ENCODE data around the gene SEMA4G. TPM values are rescaled to one million over a fixed set of nuclear protein-coding genes. Genes with fewer than 3 reads are reported as not detected.

Gene SEMA4G
- total and polyA plus RNA-seq, 2 of the 13 experiments (the other 11 are each of a cell fraction or from before 2014, with no cell fraction given), result 46.2 to 207 TPM

GRCh38 chr10:100998991-100999741 is 29.9 kb downstream of the SEMA4G start (continued):
- TF ChIP-seq ARID2 (CRISPR knock-in tag; IDR thresholded peaks at IDR 0.05; ENCODE audit: borderline replicate concordance) (no peak), ZNF136 (CRISPR knock-in tag; IDR thresholded peaks at IDR 0.05; ENCODE audit: low read depth) (no peak), ZNF329 (CRISPR knock-in tag; IDR thresholded peaks at IDR 0.05; ENCODE audit: low read depth) (peak; percentile 70; the same call in 1 of the 2 replicates), CSRNP1 (CRISPR knock-in tag; IDR thresholded peaks at IDR 0.05) (peak; percentile 96), GLI4 (CRISPR knock-in tag; IDR thresholded peaks at IDR 0.05; ENCODE audit: borderline replicate concordance) (peak; percentile 76), GABPB1 (CRISPR knock-in tag; IDR thresholded peaks at IDR 0.05) (peak; percentile 70; the same call in 1 of the 2 replicates), CTCF (CRISPR knock-in tag; IDR thresholded peaks at IDR 0.05) (peak; percentile 87), POLR2G (IDR thresholded peaks at IDR 0.05; ENCODE audit: low read depth, low read length) (peak; percentile 71), ZNF484 (CRISPR knock-in tag; IDR thresholded peaks at IDR 0.05; ENCODE audit: borderline replicate concordance, low read depth) (no peak), RBFOX2 (IDR thresholded peaks at IDR 0.05; ENCODE audit: low read depth, low read length) (peak; percentile 97), REXO4 (CRISPR knock-in tag; IDR thresholded peaks at IDR 0.05; ENCODE audit: borderline replicate concordance) (0 out of 2 replicates have a peak, but pooled peaks have one; percentile 41), SMARCE1 (IDR thresholded peaks at IDR 0.05; ENCODE audit: borderline replicate concordance) (no peak), TARDBP (CRISPR knock-in tag; IDR thresholded peaks at IDR 0.05) (peak; percentile 74; the same call in 1 of the 2 replicates), IKZF1 (IDR thresholded peaks at IDR 0.05) (no peak), POLR2AphosphoS5 (IDR thresholded peaks at IDR 0.05; ENCODE audit: low read depth, low read length) (peak; percentile 68), SIN3A (IDR thresholded peaks at IDR 0.05; ENCODE audit: borderline replicate concordance, low read depth, low read length) (peak; percentile 29; the same call in 1 of the 2 replicates), HOMEZ (CRISPR knock-in tag; IDR thresholded peaks at IDR 0.05; ENCODE audit: low read depth) (peak; percentile 17; the same call in 1 of the 2 replicates), ZNF678 (CRISPR knock-in tag; IDR thresholded peaks at IDR 0.05) (peak; percentile 84; the same call in 1 of the 2 replicates), ZNF781 (CRISPR knock-in tag; IDR thresholded peaks at IDR 0.05; ENCODE audit: borderline replicate concordance, not compliant biosample characterization) (no peak), SP140L (CRISPR knock-in tag; IDR thresholded peaks at IDR 0.05; ENCODE audit: borderline replicate concordance) (no peak), ZNF816 (CRISPR knock-in tag; IDR thresholded peaks at IDR 0.05; ENCODE audit: borderline replicate concordance) (peak; percentile 33; the same call in 1 of the 2 replicates), ATF7 (IDR thresholded peaks at IDR 0.05) (no peak), ATF7 (CRISPR knock-in tag; IDR thresholded peaks at IDR 0.05) (0 out of 2 replicates have a peak, but pooled peaks have one; percentile 22), SPEN (CRISPR knock-in tag; IDR thresholded peaks at IDR 0.05; ENCODE audit: low read depth) (peak; percentile 53; the same call in 1 of the 2 replicates), WIZ (CRISPR knock-in tag; IDR thresholded peaks at IDR 0.05) (peak; percentile 89; the same call in 1 of the 2 replicates), HDAC1 (CRISPR knock-in tag; IDR thresholded peaks at IDR 0.05) (peak; percentile 54; the same call in 1 of the 2 replicates)
